Activated CD4-positive, CD25-positive, alpha-beta regulatory T cell treated with anti-CD3 and anti-CD28 coated beads, Interleukin-2, amount 50 U/mL, for 72 hours (primary cell): ENCODE measurements around the gene TCF21.
"Not testable (repeated sequence)": the region's sequence is repeated elsewhere in the genome, so short reads cannot be mapped to it uniquely, and the experiment has no call there.

Source experiments
- DNase-seq: peaks from one replicate; pipeline ENCODE4 v3.0.0; 2021

TCF21 gene

GRCh38 chr6:133888929-133889556 lies at the start of gene TCF21:
TSS of gene TCF21 (plus strand) at chr6:133889113. CDS start at chr6:133889398, 285 bp downstream.
- DNase-seq = no peak

GRCh38 chr6:133841176-133841575 lies 47.7 kb upstream of the TCF21 start:
- no peak for DNase-seq

- DNase-seq = no peak
Measured at GRCh38 chr6:133843098-133843497, 45.8 kb upstream of the TCF21 start.

GRCh38 chr6:133844709-133845108 lies 44.2 kb upstream of the TCF21 start:
- no peak for DNase-seq

- no peak for DNase-seq
Measured at GRCh38 chr6:133854041-133854363, 34.9 kb upstream of the TCF21 start.

- no peak for DNase-seq
Measured at GRCh38 chr6:133854364-133855275, 34.3 kb upstream of the TCF21 start.

DNA sequence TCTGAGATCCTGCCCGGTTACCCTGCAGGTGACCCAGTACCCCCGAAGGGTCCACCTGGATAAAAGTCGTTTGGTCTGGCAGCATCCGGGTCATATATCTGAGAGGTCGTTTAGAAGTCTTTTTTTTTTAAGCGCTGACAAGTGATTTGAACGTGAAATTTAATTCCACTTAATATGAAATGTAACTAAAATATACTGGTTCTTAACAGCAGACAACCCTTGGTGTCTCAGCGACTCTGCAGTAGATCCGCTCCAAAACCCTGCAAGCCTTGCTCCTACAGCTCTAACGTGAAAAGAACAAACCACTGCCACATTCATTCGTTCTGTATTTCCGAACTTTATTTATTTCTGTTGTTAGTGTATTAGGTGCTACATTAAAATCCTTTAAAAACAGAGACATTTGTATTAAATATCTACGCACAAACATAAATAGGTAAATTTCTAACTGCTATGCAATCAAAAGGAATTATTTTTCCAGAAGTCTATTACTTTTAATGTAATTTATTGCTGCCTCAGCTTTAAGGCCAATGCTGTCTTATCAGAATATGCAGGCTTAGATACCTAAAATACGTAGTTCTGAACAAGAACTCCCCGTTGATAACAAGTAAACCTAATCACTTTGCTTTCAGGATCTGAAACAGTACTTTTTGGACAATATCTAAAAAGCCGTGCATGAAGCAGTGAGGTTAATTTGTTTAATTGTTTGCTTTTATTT lies 33.5 kb upstream of the TCF21 start:
- DNase-seq = no peak

GRCh38 chr6:133855991-133856370 lies 32.9 kb upstream of the TCF21 start:
- no peak for DNase-seq

- no peak for DNase-seq
Measured at GRCh38 chr6:133856911-133857310, 32.0 kb upstream of the TCF21 start.

GRCh38 chr6:133857696-133858095 lies 31.2 kb upstream of the TCF21 start:
- DNase-seq = no peak

DNA sequence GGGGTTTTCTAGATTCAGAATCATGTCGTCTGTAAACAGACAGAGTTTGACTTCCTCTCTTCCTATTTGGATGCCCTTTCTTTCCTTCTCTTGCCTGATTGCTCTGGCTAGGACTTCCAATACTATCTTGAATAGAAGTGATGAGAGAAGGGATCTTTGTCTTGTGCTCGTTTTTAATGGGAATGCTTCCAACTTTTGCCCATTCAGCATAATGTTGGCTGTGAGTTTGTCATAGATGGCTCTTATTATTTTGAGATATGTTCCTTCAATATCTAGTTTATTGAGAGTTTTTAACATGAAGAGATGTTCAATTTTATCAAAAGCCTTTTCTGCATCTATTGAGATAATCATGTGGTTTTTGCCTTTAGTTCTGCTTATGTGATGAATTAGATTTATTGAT lies 27.6 kb upstream of the TCF21 start:
- DNase-seq = not testable (repeated sequence)

- no peak for DNase-seq
Measured at GRCh38 chr6:133863228-133863627, 25.7 kb upstream of the TCF21 start.

DNA sequence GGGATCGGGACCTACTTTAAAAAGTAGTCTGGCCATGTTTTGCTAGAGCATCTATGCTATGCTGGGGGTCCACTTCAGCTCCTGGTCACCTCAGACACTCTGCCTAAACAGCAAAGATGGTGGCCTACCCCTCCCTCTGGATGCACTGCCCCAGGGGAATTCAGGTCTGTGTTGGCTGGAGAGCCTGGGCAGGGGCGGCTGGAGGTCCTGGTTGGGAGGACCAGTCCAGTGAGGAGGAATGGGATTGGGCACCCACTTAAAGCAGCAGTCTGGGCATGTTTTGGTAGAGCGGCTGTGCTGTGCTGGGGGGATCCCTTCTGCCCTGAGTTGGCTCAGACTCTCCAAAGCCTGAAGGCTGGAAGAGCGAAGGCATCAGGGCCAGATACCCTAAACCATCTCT lies 23.2 kb upstream of the TCF21 start:
- no peak for DNase-seq

DNA sequence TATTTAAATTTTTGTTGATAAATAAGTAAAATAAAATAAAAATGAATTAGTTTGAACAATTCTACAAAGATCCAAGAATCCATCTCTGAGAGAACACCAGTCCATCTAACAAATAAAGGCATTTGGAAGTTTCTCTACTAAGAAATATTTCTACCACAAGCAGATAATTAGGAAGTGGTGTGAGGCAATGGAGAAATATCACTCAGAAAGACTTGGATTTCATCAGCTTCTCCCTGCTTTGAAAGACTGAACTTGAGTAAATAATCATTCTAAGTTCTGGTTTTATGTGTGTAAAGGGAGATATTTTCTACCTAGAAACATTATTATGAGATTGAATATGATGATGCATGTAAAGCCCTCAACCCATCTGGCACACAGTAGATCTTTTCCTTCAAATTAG lies 17.8 kb upstream of the TCF21 start:
- no peak for DNase-seq

DNA sequence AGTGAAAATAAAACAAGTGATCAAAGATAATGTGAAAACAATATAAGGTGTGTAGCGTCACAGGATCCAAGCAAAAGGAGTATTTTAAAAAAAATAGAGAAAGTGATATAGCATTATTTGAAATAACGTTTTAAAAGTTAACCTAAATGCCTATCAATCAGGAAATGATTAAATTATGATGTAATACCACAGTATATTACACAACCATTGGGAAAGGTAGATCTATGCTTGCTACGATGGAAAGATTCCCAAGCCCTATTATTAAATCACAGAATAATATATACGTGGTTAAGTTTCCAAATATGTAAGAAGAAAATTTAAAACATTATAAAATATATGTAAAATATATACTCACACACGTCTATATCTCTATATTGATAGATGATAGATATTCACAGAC lies 15.4 kb upstream of the TCF21 start:
- no peak for DNase-seq

DNA sequence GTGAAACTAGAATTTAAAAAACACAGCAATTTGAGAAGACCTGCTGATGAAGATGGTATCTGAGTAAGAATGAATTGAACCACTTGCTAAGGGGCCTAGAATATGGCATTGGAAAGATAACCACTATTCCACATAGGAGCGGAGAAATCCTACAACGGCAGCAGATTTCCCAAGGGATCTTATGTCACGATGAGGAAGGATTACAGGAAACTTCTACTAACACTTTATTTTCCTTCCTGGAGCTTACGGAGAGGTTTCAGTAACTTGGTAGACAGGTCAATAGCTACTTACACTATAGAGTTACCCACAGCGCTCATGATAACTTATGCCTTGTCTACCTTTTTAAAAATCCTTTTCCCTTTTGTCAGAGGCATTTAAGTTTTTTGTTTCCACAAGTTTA lies 11.8 kb upstream of the TCF21 start:
- DNase-seq = no peak

GRCh38 chr6:133880006-133880405 lies 8.9 kb upstream of the TCF21 start:
- DNase-seq = no peak

GRCh38 chr6:133880896-133881295 lies 8.0 kb upstream of the TCF21 start:
- no peak for DNase-seq

GRCh38 chr6:133886104-133886775 lies 2.7 kb upstream of the TCF21 start:
- DNase-seq = no peak

- DNase-seq = no peak
Measured at GRCh38 chr6:133887156-133887879, 1.6 kb upstream of the TCF21 start.

GRCh38 chr6:133887880-133888230 lies 1.1 kb upstream of the TCF21 start:
- no peak for DNase-seq

DNA sequence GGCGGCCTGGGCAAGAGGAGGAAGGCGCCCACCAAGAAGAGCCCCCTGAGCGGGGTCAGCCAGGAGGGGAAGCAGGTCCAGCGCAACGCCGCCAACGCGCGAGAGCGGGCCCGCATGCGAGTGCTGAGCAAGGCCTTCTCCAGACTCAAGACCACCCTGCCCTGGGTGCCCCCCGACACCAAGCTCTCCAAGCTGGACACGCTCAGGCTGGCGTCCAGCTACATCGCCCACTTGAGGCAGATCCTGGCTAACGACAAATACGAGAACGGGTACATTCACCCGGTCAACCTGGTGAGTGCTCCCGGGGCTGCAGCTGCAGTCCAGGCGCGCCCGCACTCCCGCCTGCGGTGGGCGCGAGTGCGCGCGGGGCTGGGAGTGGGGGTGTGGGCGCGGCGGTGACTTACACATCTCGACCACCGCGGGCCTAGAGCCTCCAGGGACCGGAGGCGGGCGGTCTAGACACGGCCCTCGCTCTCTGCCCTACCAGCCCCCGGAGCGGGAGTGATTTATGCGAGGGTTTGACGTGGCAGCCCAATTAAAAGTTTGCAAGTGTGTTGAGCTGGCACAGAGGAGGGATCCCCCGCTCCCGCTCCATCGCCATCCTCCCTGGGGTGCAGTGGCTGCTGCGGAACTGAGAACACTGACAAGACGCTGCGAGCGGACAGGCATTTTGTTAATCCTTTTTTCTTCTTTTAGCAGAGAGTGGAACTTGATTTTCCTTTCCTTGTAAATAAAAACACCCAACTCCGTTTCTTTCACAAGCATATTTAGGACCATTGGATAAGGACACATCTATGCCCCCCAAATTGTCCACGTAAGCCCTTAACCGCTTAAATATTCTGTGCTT lies 867 bp downstream of the TCF21 start:
- no peak for DNase-seq
